ENCODE results near the gene MED26. TPM values are rescaled to one million over a fixed set of nuclear protein-coding genes. Genes with fewer than 3 reads are reported as not detected.

MED26 gene
- total and polyA plus RNA-seq, 10 of the 15 experiments (the other 5 are each of a cell fraction or from before 2014, with no cell fraction given), result 1.1 to 21.4 (median 9.7) TPM

DNA sequence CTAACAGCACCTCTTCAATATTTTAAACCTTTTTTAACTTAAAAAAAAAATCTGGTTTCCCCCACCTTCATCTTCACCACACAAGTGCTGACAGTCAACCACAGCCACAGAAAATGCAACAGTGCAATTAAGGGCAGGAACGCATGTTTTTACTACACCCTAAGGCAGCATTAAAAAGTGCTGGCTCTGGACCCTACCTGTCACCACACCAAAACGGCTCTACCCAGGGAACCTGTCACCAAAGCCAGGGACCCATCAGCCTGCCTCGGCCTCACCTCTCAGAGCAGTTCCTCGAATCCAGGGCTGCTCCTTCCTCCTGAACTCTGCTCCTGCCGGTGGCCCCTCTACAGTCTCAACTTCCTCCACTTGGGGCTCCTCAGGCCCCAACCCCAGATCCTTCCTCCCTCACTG, 33.3 kb downstream of the MED26 start (continued):
- TF ChIP-seq E2F4 (IDR thresholded peaks at IDR 0.05; ENCODE audit: low read depth, low read length) (no peak), SRF (IDR thresholded peaks at IDR 0.05; ENCODE audit: low read depth in 2 of 2, low read length in 2 of 2) (no peak), CHD2 (IDR thresholded peaks at IDR 0.05; ENCODE audit: borderline replicate concordance, low read depth, low read length) (0 out of 2 replicates have a peak, but pooled peaks have one; percentile 40), HDGF (IDR thresholded peaks at IDR 0.05) (no peak; the same call in 1 of the 2 replicates), KLF5 (IDR thresholded peaks at IDR 0.05; ENCODE audit: partially characterized antibody) (no peak), PKNOX1 (IDR thresholded peaks at IDR 0.05) (0 out of 2 replicates have a peak, but pooled peaks have one; percentile 12), HDAC6 (IDR thresholded peaks at IDR 0.05; ENCODE audit: unreplicated experiment) (no peak), IKZF1 (conservative IDR thresholded peaks at IDR 0.05) (no peak), MXI1 (IDR thresholded peaks at IDR 0.05; ENCODE audit: low read depth, low read length) (peak; percentile 33; the same call in 1 of the 2 replicates), FOS (IDR thresholded peaks at IDR 0.05; ENCODE audit: borderline replicate concordance, extremely low read depth, insufficient read length) (no peak), CHD1 (IDR thresholded peaks at IDR 0.05; ENCODE audit: low read depth, low read length) (no peak), NFXL1 (IDR thresholded peaks at IDR 0.05; ENCODE audit: borderline replicate concordance) (no peak), CREB1 (IDR thresholded peaks at IDR 0.05; ENCODE audit: low read depth) (no peak), ZNF384 (IDR thresholded peaks at IDR 0.05; ENCODE audit: borderline replicate concordance, low read depth, low read length) (peak; percentile 71), TARDBP (IDR thresholded peaks at IDR 0.05; ENCODE audit: borderline replicate concordance) (no peak), NFYB (IDR thresholded peaks at IDR 0.05; ENCODE audit: insufficient read depth, low read depth, low read length) (no peak), RELA (IDR thresholded peaks at IDR 0.05; ENCODE audit: borderline replicate concordance, partially characterized antibody) (no peak), BCL11A (IDR thresholded peaks at IDR 0.05; ENCODE audit: low read depth, low read length) (0 out of 2 replicates have a peak, but pooled peaks have one; percentile 24), ZNF622 (IDR thresholded peaks at IDR 0.05) (no peak), IRF5 (IDR thresholded peaks at IDR 0.05; ENCODE audit: borderline replicate concordance) (no peak), NR2C1 (IDR thresholded peaks at IDR 0.05) (no peak)
- TF ChIP-seq, protein P1, sequence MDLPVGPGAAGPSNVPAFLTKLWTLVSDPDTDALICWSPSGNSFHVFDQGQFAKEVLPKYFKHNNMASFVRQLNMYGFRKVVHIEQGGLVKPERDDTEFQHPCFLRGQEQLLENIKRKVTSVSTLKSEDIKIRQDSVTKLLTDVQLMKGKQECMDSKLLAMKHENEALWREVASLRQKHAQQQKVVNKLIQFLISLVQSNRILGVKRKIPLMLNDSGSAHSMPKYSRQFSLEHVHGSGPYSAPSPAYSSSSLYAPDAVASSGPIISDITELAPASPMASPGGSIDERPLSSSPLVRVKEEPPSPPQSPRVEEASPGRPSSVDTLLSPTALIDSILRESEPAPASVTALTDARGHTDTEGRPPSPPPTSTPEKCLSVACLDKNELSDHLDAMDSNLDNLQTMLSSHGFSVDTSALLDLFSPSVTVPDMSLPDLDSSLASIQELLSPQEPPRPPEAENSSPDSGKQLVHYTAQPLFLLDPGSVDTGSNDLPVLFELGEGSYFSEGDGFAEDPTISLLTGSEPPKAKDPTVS (IDR thresholded peaks at IDR 0.05; ENCODE audit: low read depth, low read length), result no peak
- TF ChIP-seq, protein P2, sequence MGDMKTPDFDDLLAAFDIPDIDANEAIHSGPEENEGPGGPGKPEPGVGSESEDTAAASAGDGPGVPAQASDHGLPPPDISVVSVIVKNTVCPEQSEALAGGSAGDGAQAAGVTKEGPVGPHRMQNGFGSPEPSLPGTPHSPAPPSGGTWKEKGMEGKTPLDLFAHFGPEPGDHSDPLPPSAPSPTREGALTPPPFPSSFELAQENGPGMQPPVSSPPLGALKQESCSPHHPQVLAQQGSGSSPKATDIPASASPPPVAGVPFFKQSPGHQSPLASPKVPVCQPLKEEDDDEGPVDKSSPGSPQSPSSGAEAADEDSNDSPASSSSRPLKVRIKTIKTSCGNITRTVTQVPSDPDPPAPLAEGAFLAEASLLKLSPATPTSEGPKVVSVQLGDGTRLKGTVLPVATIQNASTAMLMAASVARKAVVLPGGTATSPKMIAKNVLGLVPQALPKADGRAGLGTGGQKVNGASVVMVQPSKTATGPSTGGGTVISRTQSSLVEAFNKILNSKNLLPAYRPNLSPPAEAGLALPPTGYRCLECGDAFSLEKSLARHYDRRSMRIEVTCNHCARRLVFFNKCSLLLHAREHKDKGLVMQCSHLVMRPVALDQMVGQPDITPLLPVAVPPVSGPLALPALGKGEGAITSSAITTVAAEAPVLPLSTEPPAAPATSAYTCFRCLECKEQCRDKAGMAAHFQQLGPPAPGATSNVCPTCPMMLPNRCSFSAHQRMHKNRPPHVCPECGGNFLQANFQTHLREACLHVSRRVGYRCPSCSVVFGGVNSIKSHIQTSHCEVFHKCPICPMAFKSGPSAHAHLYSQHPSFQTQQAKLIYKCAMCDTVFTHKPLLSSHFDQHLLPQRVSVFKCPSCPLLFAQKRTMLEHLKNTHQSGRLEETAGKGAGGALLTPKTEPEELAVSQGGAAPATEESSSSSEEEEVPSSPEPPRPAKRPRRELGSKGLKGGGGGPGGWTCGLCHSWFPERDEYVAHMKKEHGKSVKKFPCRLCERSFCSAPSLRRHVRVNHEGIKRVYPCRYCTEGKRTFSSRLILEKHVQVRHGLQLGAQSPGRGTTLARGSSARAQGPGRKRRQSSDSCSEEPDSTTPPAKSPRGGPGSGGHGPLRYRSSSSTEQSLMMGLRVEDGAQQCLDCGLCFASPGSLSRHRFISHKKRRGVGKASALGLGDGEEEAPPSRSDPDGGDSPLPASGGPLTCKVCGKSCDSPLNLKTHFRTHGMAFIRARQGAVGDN (IDR thresholded peaks at IDR 0.05), result 0 out of 2 replicates have a peak, but pooled peaks have one; percentile 0

All from GM12878 (cell line).